Stomach (tissue), 4 donors: ENCODE measurements around the gene KHDRBS2.
"Not testable (repeated sequence)": the region's sequence is repeated elsewhere in the genome, so short reads cannot be mapped to it uniquely, and the experiment has no call there.

Experiments
- POLR2AphosphoS5 ChIP-seq, 3 donors: sonication (generic); formaldehyde crosslinking; IDR thresholded peaks; one replicate each; pipeline ENCODE4 v1.6.1; 2016; ENCODE audit warnings: antibody characterized with exemption in 3 of 3
- TF ChIP-seq, protein P1 (sequence below), 7 experiments: fragments of 450-650 bp in 4 of 7; fragments of 200-600 bp in 3 of 7; sonication (generic) in 3 of 7; IDR thresholded peaks; one replicate each; pipeline ENCODE4 v1.5.1; 2016 to 2019; ENCODE audit warnings: antibody characterized with exemption in 7 of 7, control low read depth in 2 of 7, mild to moderate bottlenecking in 1 of 7

DNA sequence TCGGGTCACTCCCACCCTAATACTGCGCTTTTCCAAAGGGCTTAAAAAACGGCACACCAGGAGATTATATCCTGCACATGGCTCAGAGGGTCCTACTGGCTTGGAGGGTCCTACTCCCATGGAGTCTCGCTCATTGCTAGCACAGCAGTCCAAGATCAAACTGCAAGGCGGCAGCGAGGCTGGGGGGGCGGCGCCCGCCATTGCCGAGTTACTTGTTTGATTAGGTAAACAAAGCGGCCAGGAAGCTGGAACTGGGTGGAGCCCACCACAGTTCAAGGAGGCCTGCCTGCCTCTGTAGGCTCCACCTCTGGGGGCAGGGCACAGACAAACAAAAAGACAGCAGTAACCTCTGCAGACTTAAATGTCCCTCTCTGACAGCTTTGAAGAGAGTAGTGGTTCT lies 516.6 kb downstream of the KHDRBS2 start:
- TF ChIP-seq, protein P1, sequence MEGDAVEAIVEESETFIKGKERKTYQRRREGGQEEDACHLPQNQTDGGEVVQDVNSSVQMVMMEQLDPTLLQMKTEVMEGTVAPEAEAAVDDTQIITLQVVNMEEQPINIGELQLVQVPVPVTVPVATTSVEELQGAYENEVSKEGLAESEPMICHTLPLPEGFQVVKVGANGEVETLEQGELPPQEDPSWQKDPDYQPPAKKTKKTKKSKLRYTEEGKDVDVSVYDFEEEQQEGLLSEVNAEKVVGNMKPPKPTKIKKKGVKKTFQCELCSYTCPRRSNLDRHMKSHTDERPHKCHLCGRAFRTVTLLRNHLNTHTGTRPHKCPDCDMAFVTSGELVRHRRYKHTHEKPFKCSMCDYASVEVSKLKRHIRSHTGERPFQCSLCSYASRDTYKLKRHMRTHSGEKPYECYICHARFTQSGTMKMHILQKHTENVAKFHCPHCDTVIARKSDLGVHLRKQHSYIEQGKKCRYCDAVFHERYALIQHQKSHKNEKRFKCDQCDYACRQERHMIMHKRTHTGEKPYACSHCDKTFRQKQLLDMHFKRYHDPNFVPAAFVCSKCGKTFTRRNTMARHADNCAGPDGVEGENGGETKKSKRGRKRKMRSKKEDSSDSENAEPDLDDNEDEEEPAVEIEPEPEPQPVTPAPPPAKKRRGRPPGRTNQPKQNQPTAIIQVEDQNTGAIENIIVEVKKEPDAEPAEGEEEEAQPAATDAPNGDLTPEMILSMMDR (IDR thresholded peaks at IDR 0.05), result not testable (repeated sequence)
- not testable (repeated sequence) for TF ChIP-seq POLR2AphosphoS5 (IDR thresholded peaks at IDR 0.05)
